ENCODE measurements around the gene ITGB5.

ITGB5 gene

GRCh38 chr3:124860599-124860998, 26.6 kb downstream of the ITGB5 start:
- DNase-seq (ENCODE audit: low read depth), result no peak

- no peak for DNase-seq (ENCODE audit: low read depth)
These were observed 28.1 kb downstream of the ITGB5 start for GRCh38 chr3:124859025-124859424.

- no peak for DNase-seq (ENCODE audit: low read depth)
These were observed 28.9 kb downstream of the ITGB5 start for GRCh38 chr3:124858275-124858674.

GRCh38 chr3:124856677-124857076, 30.5 kb downstream of the ITGB5 start:
- no peak for DNase-seq (ENCODE audit: low read depth)

GRCh38 chr3:124854009-124854408, 33.2 kb downstream of the ITGB5 start:
- no peak for DNase-seq (ENCODE audit: low read depth)

GRCh38 chr3:124853446-124853845, 33.7 kb downstream of the ITGB5 start:
- DNase-seq (ENCODE audit: low read depth), result no peak

GRCh38 chr3:124851905-124852304, 35.3 kb downstream of the ITGB5 start:
- no peak for DNase-seq (ENCODE audit: low read depth)

- no peak for DNase-seq (ENCODE audit: low read depth)
These were observed 36.0 kb downstream of the ITGB5 start for GRCh38 chr3:124851136-124851535.

GRCh38 chr3:124850633-124851032, 36.5 kb downstream of the ITGB5 start:
- DNase-seq (ENCODE audit: low read depth), result no peak

GRCh38 chr3:124850212-124850611, 37.0 kb downstream of the ITGB5 start:
- DNase-seq (ENCODE audit: low read depth), result no peak

- DNase-seq (ENCODE audit: low read depth), result no peak
These were observed 38.9 kb downstream of the ITGB5 start for GRCh38 chr3:124848300-124848699.

GRCh38 chr3:124847863-124848262, 39.3 kb downstream of the ITGB5 start:
- no peak for DNase-seq (ENCODE audit: low read depth)

GRCh38 chr3:124847051-124847450, 40.1 kb downstream of the ITGB5 start:
- DNase-seq (ENCODE audit: low read depth), result no peak

GRCh38 chr3:124846189-124846588, 41.0 kb downstream of the ITGB5 start:
- DNase-seq (ENCODE audit: low read depth), result no peak

GRCh38 chr3:124845406-124845805, 41.8 kb downstream of the ITGB5 start:
- no peak for DNase-seq (ENCODE audit: low read depth)

GRCh38 chr3:124843506-124844177, 43.5 kb downstream of the ITGB5 start:
- DNase-seq (ENCODE audit: low read depth), result no peak

GRCh38 chr3:124843047-124843446, 44.1 kb downstream of the ITGB5 start:
- DNase-seq (ENCODE audit: low read depth), result no peak

GRCh38 chr3:124841517-124841916, 45.6 kb downstream of the ITGB5 start:
- no peak for DNase-seq (ENCODE audit: low read depth)

GRCh38 chr3:124840331-124840730, 46.8 kb downstream of the ITGB5 start:
- no peak for DNase-seq (ENCODE audit: low read depth)

GRCh38 chr3:124839896-124840295, 47.3 kb downstream of the ITGB5 start:
- DNase-seq (ENCODE audit: low read depth), result no peak

- no peak for DNase-seq (ENCODE audit: low read depth)
These were observed 48.2 kb downstream of the ITGB5 start for GRCh38 chr3:124838963-124839362.

GRCh38 chr3:124837730-124838186, 49.4 kb downstream of the ITGB5 start:
- no peak for DNase-seq (ENCODE audit: low read depth)

- DNase-seq (ENCODE audit: low read depth), result no peak
These were observed 50.1 kb downstream of the ITGB5 start for GRCh38 chr3:124837065-124837464.

GRCh38 chr3:124836448-124836847, 50.7 kb downstream of the ITGB5 start:
- no peak for DNase-seq (ENCODE audit: low read depth)

Data from activated T-helper 1 cell treated with Interleukin-2 at 50 U/mL for 16 hours (primary cell).